ENCODE data around the gene EXTL1. TPM values are rescaled to one million over a fixed set of nuclear protein-coding genes. Genes with fewer than 3 reads are reported as not detected.

The EXTL1 gene
- total and polyA plus RNA-seq, 2 of the 4 experiments (the other 2 are of a cell fraction) = 0.90 to 5.2 TPM

GRCh38 chr1:26019641-26020315 lies 1.8 kb upstream of the EXTL1 start:
- WGBS, 2 experiments (ENCODE audit: extremely low coverage in 2 of 2, insufficient read length in 1 of 2) = 0% methylated on average over 1 of the region's 8 CpGs; no CpG with 5 or more reads in 1 of the 2 experiments
- H4K5ac ChIP-seq (ENCODE audit: low read depth, low read length) = peak overlapping the region; percentile 46; the same call in 1 of the 2 replicates
- peaks cover 10% of the 10 kb centered on the region for H3K9me1 ChIP-seq (ENCODE audit: insufficient read depth, low read length)
- BruUV-seq (replicated peaks) = no TSS peak
- H2AK9ac ChIP-seq (replicated peaks; ENCODE audit: low read depth, low read length, poor library complexity) = no peak overlapping the region
- peak overlapping the region; percentile 42 for H2BK5ac ChIP-seq (ENCODE audit: low read depth, low read length, poor library complexity, severe bottlenecking)
- peak overlapping the region; percentile 30; the same call in 1 of the 3 replicates for H2BK15ac ChIP-seq (ENCODE audit: low read depth, low read length)
- TF ChIP-seq BHLHE40 (IDR thresholded peaks at IDR 0.05; ENCODE audit: low read depth, low read length) (no peak), CEBPB (IDR thresholded peaks at IDR 0.05; ENCODE audit: low read depth, low read length) (no peak), MXI1 (IDR thresholded peaks at IDR 0.05; ENCODE audit: borderline replicate concordance, low read depth, low read length) (no peak), MAFK (IDR thresholded peaks at IDR 0.05; ENCODE audit: low read depth, low read length) (no peak), USF2 (IDR thresholded peaks at IDR 0.05; ENCODE audit: low read depth, low read length) (no peak), NFE2L2 (IDR thresholded peaks at IDR 0.05; ENCODE audit: low read depth, low read length) (no peak), POLR2A (IDR thresholded peaks at IDR 0.05; ENCODE audit: low read depth, low read length) (no peak), ELK1 (IDR thresholded peaks at IDR 0.05; ENCODE audit: borderline replicate concordance, low read depth, low read length) (no peak), CTCF (conservative IDR thresholded peaks at IDR 0.05; ENCODE audit: low read depth, low read length) (no peak)
- H2AFZ ChIP-seq (replicated peaks; ENCODE audit: low read length, poor library complexity) = peak overlapping the region; percentile 81
- H3K14ac ChIP-seq (replicated peaks; ENCODE audit: low read depth, low read length) = peak overlapping the region; percentile 60
- H2BK20ac ChIP-seq (ENCODE audit: low read depth, low read length) = peak overlapping the region; percentile 71
- H3K9me3 ChIP-seq (ENCODE audit: control insufficient read depth, insufficient read depth, low read length) = no peaks in the 10 kb centered on the region
- peaks cover 30% of the 10 kb centered on the region for H3K4me1 ChIP-seq (ENCODE audit: control insufficient read depth, insufficient read depth, low read length)
- peak overlapping the region; percentile 60 for H3K4ac ChIP-seq (ENCODE audit: low read depth, low read length)
- H3K18ac ChIP-seq (ENCODE audit: low read depth, low read length) = peak overlapping the region; percentile 8; the same call in 1 of the 2 replicates
- no peak overlapping the region for H3K56ac ChIP-seq (ENCODE audit: extremely low read depth, insufficient read depth, low read length)
- POLR2A ChIA-PET (ENCODE audit: unreplicated experiment) = interaction anchor here (0.5 kb wide), 1 partner anchor 245 kb away, joined by 4 read pairs; no protein-coding TSS in a partner anchor
- DNase-seq (peak; percentile 56), ATAC-seq (ENCODE audit: low read depth) (no peak)
- H4K91ac ChIP-seq (ENCODE audit: insufficient read depth, low read depth, low read length) = peak overlapping the region; percentile 25; the same call in 1 of the 2 replicates
- intact Hi-C loops (cut with micrococcal nuclease) (no loop called here), in situ Hi-C loops (cut with MboI; ENCODE audit: low sequenced_read_pairs) (no loop called here), dilution Hi-C loops (cut with HindIII; ENCODE audit: low sequenced_read_pairs, unreplicated experiment) (no loop called here)
- H3K9ac ChIP-seq (ENCODE audit: low read depth, low read length) = no peak overlapping the region
- no peak overlapping the region for H3K4me3 ChIP-seq (ENCODE audit: insufficient read depth, low read depth, low read length)
- CTCF ChIA-PET = interaction anchor here (1.2 to 1.4 kb wide), 2 partner anchors 22 to 397 kb away, joined by 3 to 5 read pairs; partner anchors contain the start of gene PAFAH2
- H3K4me2 ChIP-seq (ENCODE audit: low read depth, low read length) = peak overlapping the region; percentile 10; the same call in 1 of the 2 replicates
- no peaks in the 10 kb centered on the region for H3K27me3 ChIP-seq (ENCODE audit: control insufficient read depth, insufficient read depth, low read length)
- peak overlapping the region; percentile 28; the same call in 1 of the 2 replicates for H3K23ac ChIP-seq (ENCODE audit: low read depth, low read length)
- no peaks in the 10 kb centered on the region for H4K20me1 ChIP-seq (ENCODE audit: insufficient read depth, low read length)
- H2AK5ac ChIP-seq (ENCODE audit: low read depth, low read length) = peak overlapping the region; percentile 22
- no peak overlapping the region for H3K27ac ChIP-seq (ENCODE audit: insufficient read depth, low read length)
- no peaks in the 10 kb centered on the region for H3K79me1 ChIP-seq (ENCODE audit: low read depth in 1 of 2, low read length in 2 of 2)
- no peaks in the 10 kb centered on the region for H3K36me3 ChIP-seq (ENCODE audit: control insufficient read depth, insufficient read depth, low read length)
- H2BK120ac ChIP-seq (ENCODE audit: low read depth, low read length) = peak overlapping the region; percentile 69
- peak overlapping the region; percentile 26 to 75 for H4K8ac ChIP-seq (ENCODE audit: low read depth in 2 of 2, low read length in 2 of 2)

Data from IMR-90 (cell line).